Activated T-helper 1 cell treated with anti-CD3 and anti-CD28 coated beads, Interleukin-12 subunit alpha, Interleukin-12 subunit beta, Interleukin-2, Interleukin-4 antibody, amounts not matched to agents 30 ng/mL and 10 ng/mL and 1 ng/mL, durations not matched to agents 14 hours and 24 hours and 36 hours (primary cell): ENCODE results near the gene GGACT. TPM values are rescaled to one million over a fixed set of nuclear protein-coding genes. Genes with fewer than 3 reads are reported as not detected.
A peak's percentile ranks its signal among the peaks of the same experiment; 100 is the strongest.

Experiments used
- DNase-seq: peaks from one replicate; pipeline ENCODE4 v3.0.0; 2021; ENCODE audit warnings: low spot score
- H3K27ac Mint-ChIP-seq: one replicate; pipeline ENCODE4 v1.8.0; 2021; ENCODE audit warnings: mild to moderate bottlenecking, mixed read lengths
- H3K27me3 Mint-ChIP-seq: one replicate; pipeline ENCODE4 v1.8.0; 2022; ENCODE audit warnings: mild to moderate bottlenecking, moderate library complexity, mixed read lengths; ENCODE audit not compliant: insufficient read depth
- H3K36me3 Mint-ChIP-seq: one replicate; pipeline ENCODE4 v1.8.0; 2021; ENCODE audit warnings: low read depth, mixed read lengths
- H3K4me1 Mint-ChIP-seq: one replicate; pipeline ENCODE4 v1.8.0; 2021; ENCODE audit warnings: low read depth, mixed read lengths
- H3K4me3 Mint-ChIP-seq: one replicate; pipeline ENCODE4 v1.8.0; 2021; ENCODE audit warnings: mild to moderate bottlenecking, moderate library complexity, mixed read lengths
- H3K9me3 Mint-ChIP-seq: one replicate; pipeline ENCODE4 v1.8.0; 2021; ENCODE audit warnings: mixed read lengths
- intact Hi-C: fragments of 100-400 bp; cut with micrococcal nuclease; formaldehyde crosslinking; loops from one replicate; pipeline ENCODE4 v1.15.1; 2024
- total RNA-seq: library from RNA; stranded (reverse); gene quantifications from 2 replicates; pipeline ENCODE4 v1.2.3, GENCODE V29; 2022

GGACT gene
- total RNA-seq, 1 donor from 2014 or later, result 7.2 TPM

- no peak for DNase-seq
- intact Hi-C loops, result no loop called here
- Mint-ChIP-seq H3K27ac (no peak overlapping the region), H3K9me3 (no peaks in the 10 kb centered on the region), H3K4me1 (peaks cover 16% of the 10 kb centered on the region), H3K27me3 (peaks cover 3% of the 10 kb centered on the region), H3K4me3 (peak overlapping the region; percentile 15), H3K36me3 (no peaks in the 10 kb centered on the region)
Observed at GRCh38 chr13:100520936-100521850, 67.4 kb downstream of the GGACT start.

GRCh38 chr13:100519626-100520025, 69.0 kb downstream of the GGACT start:
- Mint-ChIP-seq H3K27ac (no peak overlapping the region), H3K4me3 (no peak overlapping the region), H3K4me1 (peaks cover 21% of the 10 kb centered on the region), H3K36me3 (no peaks in the 10 kb centered on the region), H3K27me3 (peaks cover 3% of the 10 kb centered on the region), H3K9me3 (no peaks in the 10 kb centered on the region)
- no peak for DNase-seq
- intact Hi-C loops, result no loop called here

GRCh38 chr13:100518394-100519062, 70.1 kb downstream of the GGACT start:
- no peak for DNase-seq
- peaks cover 32% of the 10 kb centered on the region for H3K4me1 Mint-ChIP-seq
- no peaks in the 10 kb centered on the region for H3K36me3 Mint-ChIP-seq
- peaks cover 5% of the 10 kb centered on the region for H3K27me3 Mint-ChIP-seq
- no peaks in the 10 kb centered on the region for H3K9me3 Mint-ChIP-seq
- no peak overlapping the region for H3K4me3 Mint-ChIP-seq
- intact Hi-C loops, result no loop called here
- H3K27ac Mint-ChIP-seq, result no peak overlapping the region

- H3K36me3 Mint-ChIP-seq, result no peaks in the 10 kb centered on the region
- DNase-seq, result no peak
- no peak overlapping the region for H3K4me3 Mint-ChIP-seq
- H3K27ac Mint-ChIP-seq, result no peak overlapping the region
- H3K27me3 Mint-ChIP-seq, result peaks cover 8% of the 10 kb centered on the region
- H3K4me1 Mint-ChIP-seq, result peaks cover 40% of the 10 kb centered on the region
- intact Hi-C loops, result no loop called here
- no peaks in the 10 kb centered on the region for H3K9me3 Mint-ChIP-seq
Observed at GRCh38 chr13:100517728-100518127, 70.9 kb downstream of the GGACT start.

- DNase-seq, result no peak
- Mint-ChIP-seq H3K27ac (no peak overlapping the region), H3K4me3 (no peak overlapping the region), H3K4me1 (peaks cover 45% of the 10 kb centered on the region), H3K27me3 (peaks cover 8% of the 10 kb centered on the region), H3K36me3 (no peaks in the 10 kb centered on the region), H3K9me3 (no peaks in the 10 kb centered on the region)
- intact Hi-C loops, result no loop called here
Observed at GRCh38 chr13:100517135-100517534, 71.5 kb downstream of the GGACT start.

- DNase-seq, result no peak
- Mint-ChIP-seq H3K36me3 (peaks cover 1% of the 10 kb centered on the region), H3K27ac (no peak overlapping the region), H3K27me3 (peaks cover 7% of the 10 kb centered on the region), H3K4me1 (peaks cover 50% of the 10 kb centered on the region), H3K9me3 (no peaks in the 10 kb centered on the region), H3K4me3 (no peak overlapping the region)
- intact Hi-C loops, result loop anchor here (1.0 to 2.0 kb wide), 5 partner anchors 81 to 615 kb away; partner anchors contain the start of gene PCCA
Observed at GRCh38 chr13:100515410-100515800, 73.2 kb downstream of the GGACT start.

GRCh38 chr13:100514788-100515409, 73.7 kb downstream of the GGACT start:
- peaks cover 4% of the 10 kb centered on the region for H3K36me3 Mint-ChIP-seq
- intact Hi-C loops, result loop anchor here (1.0 to 2.0 kb wide), 8 partner anchors 80 to 859 kb away; partner anchors contain the start of gene PCCA
- H3K4me3 Mint-ChIP-seq, result no peak overlapping the region
- peak; percentile 52 for DNase-seq
- peaks cover 54% of the 10 kb centered on the region for H3K4me1 Mint-ChIP-seq
- peaks cover 7% of the 10 kb centered on the region for H3K27me3 Mint-ChIP-seq
- no peaks in the 10 kb centered on the region for H3K9me3 Mint-ChIP-seq
- H3K27ac Mint-ChIP-seq, result no peak overlapping the region

- Mint-ChIP-seq H3K27me3 (peaks cover 7% of the 10 kb centered on the region), H3K9me3 (no peaks in the 10 kb centered on the region), H3K4me1 (peaks cover 54% of the 10 kb centered on the region), H3K36me3 (peaks cover 4% of the 10 kb centered on the region), H3K27ac (no peak overlapping the region), H3K4me3 (no peak overlapping the region)
- no peak for DNase-seq
- intact Hi-C loops, result loop anchor here (1.0 to 2.0 kb wide), 7 partner anchors 79 to 858 kb away; partner anchors contain the start of gene PCCA
Observed at GRCh38 chr13:100513987-100514670, 74.5 kb downstream of the GGACT start.

GRCh38 chr13:100513171-100513570, 75.4 kb downstream of the GGACT start:
- Mint-ChIP-seq H3K4me3 (no peak overlapping the region), H3K27me3 (peaks cover 7% of the 10 kb centered on the region), H3K4me1 (peaks cover 56% of the 10 kb centered on the region), H3K27ac (no peak overlapping the region), H3K36me3 (peaks cover 4% of the 10 kb centered on the region), H3K9me3 (no peaks in the 10 kb centered on the region)
- intact Hi-C loops, result no loop called here
- DNase-seq, result no peak

- H3K9me3 Mint-ChIP-seq, result no peaks in the 10 kb centered on the region
- intact Hi-C loops, result no loop called here
- no peak overlapping the region for H3K4me3 Mint-ChIP-seq
Observed at GRCh38 chr13:100512422-100512821, 76.2 kb downstream of the GGACT start.

GRCh38 chr13:100511466-100511865, 77.1 kb downstream of the GGACT start:
- H3K9me3 Mint-ChIP-seq, result no peaks in the 10 kb centered on the region
- H3K27me3 Mint-ChIP-seq, result peaks cover 7% of the 10 kb centered on the region
- no peak overlapping the region for H3K4me3 Mint-ChIP-seq
- peaks cover 4% of the 10 kb centered on the region for H3K36me3 Mint-ChIP-seq
- no peak for DNase-seq
- intact Hi-C loops, result no loop called here
- peaks cover 63% of the 10 kb centered on the region for H3K4me1 Mint-ChIP-seq
- H3K27ac Mint-ChIP-seq, result no peak overlapping the region

More at GRCh38 chr13:100512422-100512821, 76.2 kb downstream of the GGACT start:
- H3K27ac Mint-ChIP-seq, result no peak overlapping the region
- peaks cover 54% of the 10 kb centered on the region for H3K4me1 Mint-ChIP-seq
- H3K36me3 Mint-ChIP-seq, result peaks cover 4% of the 10 kb centered on the region
- H3K27me3 Mint-ChIP-seq, result peaks cover 7% of the 10 kb centered on the region
- DNase-seq, result no peak

- peaks cover 7% of the 10 kb centered on the region for H3K27me3 Mint-ChIP-seq
- peaks cover 5% of the 10 kb centered on the region for H3K36me3 Mint-ChIP-seq
- no peak overlapping the region for H3K27ac Mint-ChIP-seq
- no peaks in the 10 kb centered on the region for H3K9me3 Mint-ChIP-seq
- no peak overlapping the region for H3K4me3 Mint-ChIP-seq
- peaks cover 74% of the 10 kb centered on the region for H3K4me1 Mint-ChIP-seq
- no peak for DNase-seq
- intact Hi-C loops, result no loop called here
Observed at GRCh38 chr13:100510208-100510957, 78.2 kb downstream of the GGACT start.
